HG03175 (cell line): Measurements from ENCODE around the gene YBX2.
A peak's percentile ranks its signal among the peaks of the same experiment; 100 is the strongest.
"Not testable (repeated sequence)": the region's sequence is repeated elsewhere in the genome, so short reads cannot be mapped to it uniquely, and the experiment has no call there.

Source experiments
- ATAC-seq: cut with Tn5 transposase; IDR thresholded peaks from one replicate; pipeline ENCODE4 v1.9.1; 2021; ENCODE audit warnings: mild to moderate bottlenecking, moderate library complexity; ENCODE audit not compliant: unreplicated experiment

YBX2 gene

GRCh38 chr17:7249830-7250229 lies 44.6 kb downstream of the YBX2 start:
- no peak for ATAC-seq

GRCh38 chr17:7249214-7249613 lies 45.2 kb downstream of the YBX2 start:
- ATAC-seq, result no peak

GRCh38 chr17:7248796-7249195 lies 45.6 kb downstream of the YBX2 start:
- no peak for ATAC-seq

GRCh38 chr17:7246779-7247178 lies 47.7 kb downstream of the YBX2 start:
- no peak for ATAC-seq

- ATAC-seq, result not testable (repeated sequence)
Measured at GRCh38 chr17:7243838-7244237, 50.6 kb downstream of the YBX2 start.

- no peak for ATAC-seq
Measured at GRCh38 chr17:7243453-7243729, 51.0 kb downstream of the YBX2 start.

- peak; percentile 39 for ATAC-seq
Measured at GRCh38 chr17:7242717-7243452, 51.6 kb downstream of the YBX2 start.

GRCh38 chr17:7241783-7242716 lies 52.4 kb downstream of the YBX2 start, which contains the start of gene GABARAP:
TSS of gene GABARAP (minus strand) at chr17:7242449. CDS start at chr17:7242330, 119 bp downstream.
- ATAC-seq, result peak; percentile 31

GRCh38 chr17:7241090-7241733 lies 53.2 kb downstream of the YBX2 start:
- no peak for ATAC-seq

- no peak for ATAC-seq
Measured at GRCh38 chr17:7240375-7240774, 54.1 kb downstream of the YBX2 start.

GRCh38 chr17:7239091-7240027 lies 55.1 kb downstream of the YBX2 start, which contains the start of gene PHF23:
TSS of gene PHF23 (minus strand) at chr17:7239457. CDS start at chr17:7239279, 178 bp downstream.
- ATAC-seq, result peak; percentile 56

GRCh38 chr17:7238420-7239090 lies 55.9 kb downstream of the YBX2 start:
- ATAC-seq, result no peak
